SHP77 treated with DMSO at 0.1 percent for 48 hours (cell line): Measurements from ENCODE around the gene NLK.
"Not testable (repeated sequence)": the region's sequence is repeated elsewhere in the genome, so short reads cannot be mapped to it uniquely, and the experiment has no call there.

Source experiments
- DNase-seq: peaks from one replicate; lab custom pipeline; 2025; lab: John Stamatoyannopoulos, UW

Gene NLK

DNA sequence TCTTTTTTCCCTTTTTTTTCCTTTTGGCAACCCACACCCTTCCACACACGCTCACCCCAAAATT, at the start of gene NLK:
TSS of gene NLK (plus strand) at position 21 of the 64 bp plus-strand sequence. CDS start 197 bp downstream, outside the sequence.
- no peak for DNase-seq

DNA sequence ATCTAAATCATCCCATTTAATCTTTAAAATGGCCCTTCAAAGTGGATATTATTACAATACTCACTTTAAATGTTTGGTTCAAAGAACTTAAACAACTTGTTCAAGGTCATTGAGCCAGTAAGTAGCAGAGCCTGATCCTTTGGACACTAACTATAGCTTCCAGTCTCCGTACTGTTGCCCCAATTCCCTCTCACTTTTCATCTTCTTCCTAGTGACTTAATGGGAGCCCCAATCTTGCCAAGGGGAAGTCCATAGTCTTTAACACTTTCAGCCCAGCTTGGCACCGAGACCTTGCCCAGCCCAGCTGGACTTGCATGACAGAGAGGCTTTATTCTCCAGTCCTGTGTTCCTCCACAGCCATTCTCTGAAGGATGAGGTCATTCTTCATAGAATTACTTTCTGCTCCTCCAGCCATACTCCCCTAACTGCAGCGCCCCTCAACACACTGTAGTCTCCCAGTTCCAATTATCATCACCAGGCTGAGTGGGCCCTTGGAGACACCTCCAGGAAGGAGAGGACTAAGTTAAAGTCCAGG, 49.2 kb upstream of the NLK start:
- DNase-seq, result no peak

DNA sequence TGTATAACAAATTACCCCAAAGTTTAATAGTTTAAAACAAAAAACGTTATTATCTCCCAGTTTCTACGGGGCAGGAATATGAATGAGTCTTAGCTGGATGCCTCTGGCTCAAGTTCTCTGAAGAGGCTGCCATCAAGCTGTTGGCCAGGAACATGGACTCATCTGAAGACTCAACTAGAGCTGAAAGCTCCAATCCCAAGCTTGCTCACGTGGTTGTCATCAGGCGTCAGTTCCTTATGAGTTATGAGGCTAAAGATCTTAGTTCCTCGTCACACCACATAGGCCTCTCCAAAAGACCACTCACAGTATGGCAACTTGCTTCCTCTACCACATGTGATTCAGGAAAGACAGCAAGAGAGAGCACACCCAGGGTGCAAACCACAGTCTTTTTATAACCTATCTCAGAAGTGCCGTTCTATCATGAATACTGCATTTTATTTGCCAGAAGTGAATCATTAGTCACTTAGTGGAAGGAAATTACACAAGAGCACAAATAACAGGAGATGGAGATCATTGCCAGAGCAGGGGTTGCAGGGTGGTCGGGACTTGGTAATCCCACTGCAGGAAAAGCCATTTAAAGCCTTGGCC, 48.7 kb upstream of the NLK start:
- DNase-seq, result no peak

DNA sequence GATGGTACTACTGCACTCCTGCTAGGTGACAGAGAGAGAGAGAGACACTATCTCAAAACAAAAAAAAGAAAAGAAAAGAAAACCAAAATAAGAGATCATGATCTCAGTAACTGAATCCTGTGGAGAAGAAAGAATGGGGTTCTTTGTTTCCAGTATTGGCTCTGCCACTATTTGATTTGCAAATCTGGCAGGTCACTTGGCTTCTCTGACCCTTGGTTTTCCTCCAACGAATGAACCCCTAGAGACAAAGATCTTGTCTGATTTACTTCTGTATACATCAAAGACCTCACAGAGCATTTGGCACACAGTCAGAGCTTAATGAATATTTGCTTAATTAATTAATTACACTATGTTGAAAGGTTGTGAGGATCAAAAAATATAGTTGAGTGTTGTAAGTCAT, 47.9 kb upstream of the NLK start:
- DNase-seq, result no peak

GRCh38 chr17:27995554-27995953, 46.9 kb upstream of the NLK start:
- DNase-seq, result no peak

DNA sequence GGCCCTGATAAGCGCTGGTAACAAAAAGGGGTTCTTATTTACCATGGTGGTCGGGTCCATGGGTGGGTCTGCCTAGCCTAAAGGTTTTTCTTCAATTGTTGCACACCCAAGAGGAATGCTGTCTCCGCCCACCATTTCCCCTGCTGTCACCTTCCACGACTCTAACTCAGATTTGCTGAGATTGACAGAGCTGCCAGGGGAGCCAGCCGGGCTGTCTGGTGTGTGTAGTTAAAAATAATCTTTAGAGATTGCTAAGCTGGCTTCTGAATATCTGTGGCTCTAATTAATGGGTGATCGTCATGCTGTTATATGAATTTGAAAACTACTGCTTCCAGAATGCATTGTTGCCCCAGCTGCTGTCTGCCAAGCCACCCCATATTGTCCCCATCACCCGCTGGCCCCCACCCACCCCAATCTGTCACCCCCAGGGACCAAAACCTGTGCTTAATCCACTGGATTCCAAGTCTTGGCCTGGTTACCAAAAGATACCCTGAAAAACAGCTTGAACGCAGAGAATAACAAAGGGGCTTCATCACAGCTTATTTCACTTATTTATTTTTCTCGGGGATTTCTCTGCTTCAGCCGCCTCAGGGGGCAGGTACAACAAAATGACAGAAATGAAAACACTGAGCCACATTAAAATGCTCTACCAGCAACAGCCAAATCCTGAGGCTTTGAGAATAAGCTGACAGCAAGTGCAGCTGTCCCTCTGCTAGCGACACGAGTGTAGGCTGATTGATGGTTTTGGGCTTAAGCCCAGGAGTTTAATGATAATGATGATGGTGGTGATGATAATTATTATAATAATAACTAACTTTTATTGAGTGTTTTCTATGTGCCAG, 46.1 kb upstream of the NLK start:
- no peak for DNase-seq

DNA sequence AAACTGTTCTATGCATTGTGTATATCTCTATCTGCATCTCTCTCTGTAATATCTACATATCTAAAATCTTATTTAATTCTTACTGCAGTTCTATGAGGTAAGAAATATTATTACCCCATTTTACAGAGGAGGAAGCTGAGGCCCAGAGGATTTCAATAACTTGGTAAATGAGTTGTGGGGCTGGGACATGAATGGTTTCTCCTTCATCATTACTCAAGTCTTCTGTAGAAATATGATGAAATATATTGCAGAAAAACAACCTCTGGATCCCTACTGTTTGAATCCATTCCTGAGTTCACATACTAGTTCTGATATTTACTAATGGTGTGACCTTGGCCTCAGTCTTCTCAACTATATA, 45.5 kb upstream of the NLK start:
- DNase-seq, result no peak

- DNase-seq, result no peak
Measured at GRCh38 chr17:27997522-27997921, 45.0 kb upstream of the NLK start.

DNA sequence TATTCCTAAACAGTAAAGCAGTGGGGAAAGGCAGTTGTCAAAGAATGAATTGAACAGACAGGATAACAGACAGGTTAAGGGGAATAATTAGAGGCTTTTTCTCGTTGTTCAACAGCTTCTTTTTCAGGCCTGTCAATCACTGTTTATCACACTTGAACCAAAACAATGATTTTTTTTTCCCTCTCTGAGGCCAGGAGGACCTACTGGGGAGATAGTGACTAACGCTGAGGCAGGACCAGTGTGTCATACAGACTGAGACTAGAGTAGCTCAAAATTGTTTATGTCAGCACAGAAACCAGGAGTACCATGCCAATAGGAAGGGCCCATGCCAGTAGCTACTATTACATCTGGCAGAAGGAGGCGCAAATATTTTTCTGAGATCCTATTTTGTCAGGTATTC, 41.3 kb upstream of the NLK start:
- DNase-seq, result no peak

DNA sequence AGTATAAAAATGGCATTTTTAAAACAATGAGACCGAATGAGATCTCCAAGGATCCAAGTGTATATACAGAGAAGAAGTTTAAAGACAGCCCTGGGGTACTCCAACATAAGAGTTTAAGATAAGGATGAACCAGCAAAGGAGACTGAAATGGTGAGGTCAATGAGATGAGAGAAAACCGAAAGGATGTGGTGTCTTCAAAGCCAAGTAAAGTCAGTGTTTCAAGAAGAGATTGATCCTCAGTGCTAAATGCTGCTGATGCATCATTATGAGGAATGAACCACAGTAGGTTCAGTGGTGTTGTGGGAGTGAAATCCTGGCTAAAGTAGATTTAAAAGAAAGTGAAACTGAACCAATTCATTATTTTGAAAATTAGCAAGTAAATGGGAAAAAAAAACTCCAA, 38.1 kb upstream of the NLK start:
- DNase-seq, result no peak

DNA sequence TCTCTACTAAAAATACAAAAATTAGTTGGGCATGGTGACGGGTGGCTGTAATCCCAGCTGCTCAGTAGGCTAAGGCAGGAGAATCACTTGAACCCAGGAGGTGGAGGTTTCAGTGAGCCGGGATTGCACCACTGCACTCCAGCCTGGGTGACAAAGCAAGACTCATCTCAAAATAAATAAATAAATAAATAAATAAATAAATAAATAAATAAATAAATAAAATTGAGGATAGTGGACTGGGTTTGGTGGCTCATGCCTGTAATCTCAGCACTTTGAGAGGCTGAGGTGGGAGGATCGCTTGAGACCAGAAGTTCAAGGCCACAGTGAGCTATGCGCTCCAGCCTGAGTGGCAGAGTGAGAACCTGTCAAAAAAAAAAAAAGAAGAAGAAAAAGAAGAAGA, 34.6 kb upstream of the NLK start:
- DNase-seq, result not testable (repeated sequence)

GRCh38 chr17:28008513-28008912, 34.0 kb upstream of the NLK start:
- no peak for DNase-seq

- no peak for DNase-seq
Measured at GRCh38 chr17:28010406-28010805, 32.1 kb upstream of the NLK start.

- no peak for DNase-seq
Measured at GRCh38 chr17:28018439-28019070, 23.9 kb upstream of the NLK start.

DNA sequence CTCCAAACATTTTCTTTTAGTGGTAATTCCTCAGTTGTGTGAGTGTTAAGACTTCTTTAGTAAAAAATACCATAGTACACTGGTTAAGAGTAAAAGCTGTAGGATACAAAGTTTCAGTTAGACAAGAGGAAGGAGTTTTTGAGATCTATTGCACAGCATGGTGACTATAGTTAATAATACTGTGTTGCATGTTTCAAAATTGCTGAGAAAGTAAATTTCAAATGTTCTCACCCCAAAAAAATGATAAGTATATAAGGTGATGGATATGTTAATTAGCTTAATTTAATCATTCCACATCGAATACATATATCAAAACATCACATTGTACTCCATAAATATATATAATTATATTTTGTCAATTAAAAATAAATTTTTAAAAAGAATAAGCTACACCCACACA, 22.0 kb upstream of the NLK start:
- DNase-seq, result no peak

DNA sequence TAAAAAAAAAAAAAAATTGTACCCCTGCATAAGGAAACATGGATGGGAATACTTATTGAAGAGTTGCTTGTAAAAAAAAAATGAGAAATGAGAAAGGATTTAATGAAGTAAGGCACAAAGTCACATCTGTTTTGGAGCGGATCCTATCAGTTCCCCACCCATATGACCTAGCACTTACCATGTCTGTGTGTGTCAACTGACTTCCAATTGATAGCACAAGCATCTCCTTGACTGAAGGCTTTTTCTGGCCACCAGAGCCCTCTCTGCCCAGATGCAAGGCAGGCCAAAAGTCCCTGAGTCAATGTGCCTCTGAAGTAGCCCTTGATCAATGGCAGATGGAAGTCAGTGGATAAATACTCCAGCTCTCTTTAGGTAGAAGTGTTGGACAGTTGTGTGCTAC, 13.4 kb upstream of the NLK start:
- no peak for DNase-seq

GRCh38 chr17:28030386-28030785, 12.1 kb upstream of the NLK start:
- peak; percentile 89 for DNase-seq

DNA sequence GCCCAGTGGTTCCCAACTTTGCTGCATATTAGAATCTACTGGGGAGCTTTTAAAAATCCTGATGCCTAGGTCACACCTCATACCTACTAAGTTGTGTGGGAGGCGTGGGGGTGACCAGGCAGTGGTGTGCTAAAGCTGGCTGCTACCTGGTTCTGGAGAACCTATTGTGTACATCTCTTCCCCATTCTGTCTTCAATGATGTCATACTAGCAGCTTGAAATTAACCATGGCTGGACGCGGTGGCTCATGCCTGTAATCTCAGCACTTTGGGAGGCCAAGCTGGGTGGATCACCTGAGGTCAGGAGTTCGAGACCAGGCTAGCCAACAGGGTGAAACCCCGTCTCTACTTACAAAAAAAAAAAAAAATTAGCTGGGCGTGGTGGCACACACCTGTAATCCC, 11.3 kb upstream of the NLK start:
- DNase-seq, result no peak

- no peak for DNase-seq
Measured at GRCh38 chr17:28033972-28034714, 8.3 kb upstream of the NLK start.

DNA sequence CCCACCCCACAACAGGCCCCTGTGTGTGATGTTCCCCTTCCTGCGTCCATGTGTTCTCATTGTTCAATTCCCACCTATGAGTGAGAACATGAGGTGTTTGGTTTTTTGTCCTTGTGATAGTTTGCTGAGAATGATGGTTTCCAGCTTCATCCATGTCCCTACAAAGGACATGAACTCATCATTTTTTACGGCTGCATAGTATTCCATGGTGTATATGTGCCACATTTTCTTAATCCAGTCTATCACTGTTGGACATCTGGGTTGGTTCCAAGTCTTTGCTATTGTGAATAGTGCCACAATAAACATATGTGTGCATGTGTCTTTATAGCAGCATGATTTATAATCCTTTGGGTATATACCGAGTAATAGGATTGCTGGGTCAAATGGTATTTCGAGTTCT, 7.0 kb upstream of the NLK start:
- DNase-seq, result not testable (repeated sequence)

- not testable (repeated sequence) for DNase-seq
Measured at GRCh38 chr17:28035884-28036283, 6.6 kb upstream of the NLK start.

DNA sequence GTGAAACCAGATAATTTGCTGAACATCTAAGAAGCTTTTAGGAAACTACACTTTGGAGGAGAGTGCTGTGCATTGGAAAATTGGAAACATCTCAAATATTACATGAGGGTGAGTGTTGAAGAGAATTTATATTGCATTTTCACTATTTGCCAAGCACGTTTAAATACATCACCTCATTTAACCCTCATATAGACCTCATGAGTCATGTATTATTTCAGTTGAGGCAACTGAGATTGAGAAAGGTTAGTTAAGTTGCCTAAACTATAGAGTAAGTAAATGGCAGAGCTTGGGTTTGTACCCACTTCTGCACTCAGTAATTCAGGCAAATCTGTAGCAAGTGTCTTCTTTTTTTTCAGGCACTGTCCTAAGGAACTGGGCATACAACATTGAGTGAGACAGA, 3.7 kb upstream of the NLK start:
- DNase-seq, result no peak

DNA sequence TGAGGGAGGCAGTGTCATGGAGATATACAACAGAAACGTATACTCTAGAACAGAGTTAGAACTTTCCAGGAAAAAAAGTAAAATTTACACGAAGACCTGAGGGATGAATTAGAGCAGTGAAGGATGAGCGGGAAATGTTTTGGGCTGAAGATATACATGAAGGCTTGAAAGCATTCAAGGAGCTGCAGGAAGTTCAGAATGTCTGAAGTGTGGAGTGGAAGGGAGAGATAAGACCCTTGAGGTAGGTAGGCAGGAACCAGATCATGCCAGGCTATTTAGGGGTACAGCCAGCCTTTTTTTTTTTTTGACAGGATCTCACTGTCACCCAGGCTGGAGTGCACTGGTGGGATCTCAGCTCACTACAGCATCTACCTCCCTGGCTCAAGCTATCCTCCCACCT, 3.2 kb upstream of the NLK start:
- DNase-seq, result no peak
